GM12873 (cell line): Measurements from ENCODE around the gene CPA3.

ENCODE experiments used
- CTCF ChIP-seq: IDR thresholded peaks from 2 replicates; pipeline ENCODE4 v1.5.1; 2012; ENCODE audit warnings: low read depth, mild to moderate bottlenecking, moderate library complexity, low read length, control low read depth; ENCODE audit not compliant: insufficient read depth; ENCODE audit errors: missing control alignments

The CPA3 gene

GRCh38 chr3:148827585-148827984 is 37.5 kb upstream of the CPA3 start, which contains the start of gene CPB1:
Gene CPB1 (plus strand): TSS chr3:148827811. CDS start chr3:148827824, 13 bp downstream.
- no peak for TF ChIP-seq CTCF

- no peak for TF ChIP-seq CTCF
Measured at GRCh38 chr3:148828136-148828690, 36.9 kb upstream of the CPA3 start.

GRCh38 chr3:148829926-148830325 is 35.2 kb upstream of the CPA3 start:
- no peak for TF ChIP-seq CTCF

GRCh38 chr3:148833223-148833622 is 31.9 kb upstream of the CPA3 start:
- no peak for TF ChIP-seq CTCF

GRCh38 chr3:148839805-148840204 is 25.3 kb upstream of the CPA3 start:
- TF ChIP-seq CTCF = no peak

- no peak for TF ChIP-seq CTCF
Measured at GRCh38 chr3:148840451-148840850, 24.6 kb upstream of the CPA3 start.

- TF ChIP-seq CTCF = no peak
Measured at GRCh38 chr3:148845756-148846395, 19.2 kb upstream of the CPA3 start.
